Keratinocyte (primary cell): Measurements from ENCODE around the gene PIP5K1A. TPM values are rescaled to one million over a fixed set of nuclear protein-coding genes. Genes with fewer than 3 reads are reported as not detected.

Experiments
- DNase-seq: peaks from one replicate; pipeline ENCODE4 v3.0.0-alpha.2; 2011; ENCODE audit warnings: low read depth, missing footprints, low spot score
- FAIRE-seq: peaks from 2 replicates; lab custom pipeline; 2011; peaks lifted over from hg19 to GRCh38; lab: Jason Lieb, UNC
- H2AFZ ChIP-seq: 2 replicates; pipeline ENCODE4 v1.6.0; 2012; ENCODE audit warnings: low read length, control low read depth, inconsistent platforms; ENCODE audit not compliant: control insufficient read depth
- H3K27ac ChIP-seq: 2 replicates; pipeline ENCODE4 v1.5.1; 2011; ENCODE audit warnings: low read length; ENCODE audit not compliant: control insufficient read depth, insufficient read depth
- H3K27me3 ChIP-seq: 3 replicates; pipeline ENCODE4 v1.6.0; 2011; ENCODE audit warnings: low read length; ENCODE audit not compliant: control insufficient read depth, insufficient read depth; ENCODE audit errors: extremely low read depth
- H3K36me3 ChIP-seq, 2 experiments: 2 replicates in 1 of 2; 3 replicates in 1 of 2; pipeline ENCODE4 v1.5.1; 2011; ENCODE audit warnings: low read length in 2 of 2, mild to moderate bottlenecking in 1 of 2; ENCODE audit not compliant: control insufficient read depth in 2 of 2, insufficient read depth in 2 of 2; ENCODE audit errors: extremely low read depth in 1 of 2
- H3K4me1 ChIP-seq: 3 replicates; pipeline ENCODE4 v1.5.1; 2011; ENCODE audit warnings: low read length; ENCODE audit not compliant: control insufficient read depth, insufficient read depth; ENCODE audit errors: extremely low read depth
- H3K4me2 ChIP-seq: 3 replicates; pipeline ENCODE4 v1.6.0; 2011; ENCODE audit warnings: low read depth, low read length; ENCODE audit not compliant: control insufficient read depth, insufficient read depth; ENCODE audit errors: extremely low read depth
- H3K4me3 ChIP-seq, 3 experiments: fragments of 200-600 bp in 1 of 3; sonication (generic) in 1 of 3; 2 replicates in 2 of 3; 3 replicates in 1 of 3; pipeline ENCODE4 v1.5.1; 2011 to 2016; ENCODE audit warnings: low read length in 3 of 3, mild to moderate bottlenecking in 3 of 3, control low read depth in 2 of 3, inconsistent platforms in 1 of 3, low read depth in 1 of 3, mixed read lengths in 1 of 3, mixed run types in 1 of 3, moderate library complexity in 1 of 3; ENCODE audit not compliant: control insufficient read depth in 2 of 3, insufficient read depth in 2 of 3; ENCODE audit errors: extremely low read depth in 1 of 3
- H3K79me2 ChIP-seq: 2 replicates; pipeline ENCODE4 v1.6.0; 2012; ENCODE audit warnings: low read length; ENCODE audit not compliant: control insufficient read depth, insufficient read depth
- H3K9ac ChIP-seq: 3 replicates; pipeline ENCODE4 v1.6.0; 2011; ENCODE audit warnings: low read length; ENCODE audit not compliant: control insufficient read depth, insufficient read depth; ENCODE audit errors: extremely low read depth
- H3K9me1 ChIP-seq: 3 replicates; pipeline ENCODE4 v1.6.0; 2011; ENCODE audit warnings: low read length; ENCODE audit not compliant: control insufficient read depth, insufficient read depth; ENCODE audit errors: extremely low read depth
- H3K9me3 ChIP-seq: 2 replicates; pipeline ENCODE4 v1.5.1; 2012; ENCODE audit warnings: low read depth, low read length; ENCODE audit not compliant: control insufficient read depth
- H4K20me1 ChIP-seq: 3 replicates; pipeline ENCODE4 v1.6.0; 2011; ENCODE audit warnings: low read length; ENCODE audit not compliant: control insufficient read depth, insufficient read depth; ENCODE audit errors: extremely low read depth
- EZH2 ChIP-seq: IDR thresholded peaks from one replicate; pipeline ENCODE4 v1.6.1; 2012; ENCODE audit warnings: inconsistent platforms, mild to moderate bottlenecking, low read length, moderate library complexity
- dilution Hi-C: fragments of 300-500 bp; cut with MboI; formaldehyde crosslinking; loops from one replicate; pipeline ENCODE4 v1.7.0; 2020; ENCODE audit warnings: low sequenced_read_pairs; ENCODE audit not compliant: extremely low pct_ligation_motif_present
- polyA plus RNA-seq, 5 experiments: library from polyadenylated mRNA; depleted of rRNA in 3 of 5; stranded (reverse) in 3 of 5; stranded (forward) in 1 of 5; unstranded in 1 of 5; fragments of >200 nt; gene quantifications; 1 replicate in 1 of 5; 2 replicates in 3 of 5; 3 replicates in 1 of 5; pipeline versions ENCODE4 v1.2.1 to v1.2.3, GENCODE V29; 2011 to 2012; ENCODE audit warnings: missing spikeins in 2 of 5, low read depth in 1 of 5, low replicate concordance in 1 of 5
- TF ChIP-seq, protein P1 (sequence below), 3 experiments: IDR thresholded peaks in 1 of 3; conservative IDR thresholded peaks in 1 of 3; optimal IDR thresholded peaks in 1 of 3; 2 replicates in 2 of 3; 3 replicates in 1 of 3; pipeline versions ENCODE3 to v1.5.1; 2011; ENCODE audit warnings: low read length in 3 of 3, mild to moderate bottlenecking in 3 of 3, moderate library complexity in 2 of 3, control low read depth in 1 of 3, inconsistent platforms in 1 of 3; ENCODE audit not compliant: insufficient read depth in 2 of 3; ENCODE audit errors: extremely low read depth in 1 of 3

The PIP5K1A gene
- polyA plus RNA-seq, 1 donor (not counting 4 experiments of a cell fraction or from before 2014, with no cell fraction given), result 124 TPM

DNA sequence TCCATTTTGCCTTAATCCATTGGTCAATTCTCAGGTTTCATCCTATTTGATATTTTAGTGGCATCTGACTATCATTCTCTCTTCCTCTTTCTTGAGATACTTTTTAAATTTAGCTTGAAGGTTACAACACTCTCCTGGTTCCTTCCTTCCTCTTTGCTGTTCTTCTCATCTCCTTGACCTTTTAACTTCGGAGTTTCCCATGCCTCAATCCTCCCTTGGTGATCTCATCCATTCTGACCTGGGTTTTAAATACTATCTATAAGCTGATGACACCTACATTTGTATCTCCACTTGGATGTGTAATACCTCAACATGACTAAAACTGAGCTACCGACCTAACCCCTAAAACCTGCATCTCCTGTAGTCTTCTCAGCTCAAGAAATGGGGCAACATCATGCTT, 78.9 kb downstream of the PIP5K1A start:
- Histone ChIP-seq H3K9me1 (no peaks in the 10 kb centered on the region), H3K79me2 (no peaks in the 10 kb centered on the region), H3K36me3 (no peaks in the 10 kb centered on the region), H2AFZ (no peak overlapping the region), H3K9me3 (no peaks in the 10 kb centered on the region), H4K20me1 (no peaks in the 10 kb centered on the region), H3K4me3 (no peak overlapping the region), H3K27ac (no peak overlapping the region), H3K9ac (no peak overlapping the region), H3K27me3 (no peaks in the 10 kb centered on the region), H3K4me2 (no peak overlapping the region), H3K4me1 (no peaks in the 10 kb centered on the region)
- DNase-seq (no peak), FAIRE-seq (no peak)
- dilution Hi-C loops, result no loop called here
- no peak for TF ChIP-seq EZH2
- TF ChIP-seq, protein P1, sequence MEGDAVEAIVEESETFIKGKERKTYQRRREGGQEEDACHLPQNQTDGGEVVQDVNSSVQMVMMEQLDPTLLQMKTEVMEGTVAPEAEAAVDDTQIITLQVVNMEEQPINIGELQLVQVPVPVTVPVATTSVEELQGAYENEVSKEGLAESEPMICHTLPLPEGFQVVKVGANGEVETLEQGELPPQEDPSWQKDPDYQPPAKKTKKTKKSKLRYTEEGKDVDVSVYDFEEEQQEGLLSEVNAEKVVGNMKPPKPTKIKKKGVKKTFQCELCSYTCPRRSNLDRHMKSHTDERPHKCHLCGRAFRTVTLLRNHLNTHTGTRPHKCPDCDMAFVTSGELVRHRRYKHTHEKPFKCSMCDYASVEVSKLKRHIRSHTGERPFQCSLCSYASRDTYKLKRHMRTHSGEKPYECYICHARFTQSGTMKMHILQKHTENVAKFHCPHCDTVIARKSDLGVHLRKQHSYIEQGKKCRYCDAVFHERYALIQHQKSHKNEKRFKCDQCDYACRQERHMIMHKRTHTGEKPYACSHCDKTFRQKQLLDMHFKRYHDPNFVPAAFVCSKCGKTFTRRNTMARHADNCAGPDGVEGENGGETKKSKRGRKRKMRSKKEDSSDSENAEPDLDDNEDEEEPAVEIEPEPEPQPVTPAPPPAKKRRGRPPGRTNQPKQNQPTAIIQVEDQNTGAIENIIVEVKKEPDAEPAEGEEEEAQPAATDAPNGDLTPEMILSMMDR (optimal IDR thresholded peaks at IDR 0.05 in 1 of 3, IDR thresholded peaks at IDR 0.05 in 1 of 3, conservative IDR thresholded peaks at IDR 0.05 in 1 of 3; ENCODE audit: extremely low read depth in 1 of 3, insufficient read depth in 2 of 3, low read length in 3 of 3), result no peak

DNA sequence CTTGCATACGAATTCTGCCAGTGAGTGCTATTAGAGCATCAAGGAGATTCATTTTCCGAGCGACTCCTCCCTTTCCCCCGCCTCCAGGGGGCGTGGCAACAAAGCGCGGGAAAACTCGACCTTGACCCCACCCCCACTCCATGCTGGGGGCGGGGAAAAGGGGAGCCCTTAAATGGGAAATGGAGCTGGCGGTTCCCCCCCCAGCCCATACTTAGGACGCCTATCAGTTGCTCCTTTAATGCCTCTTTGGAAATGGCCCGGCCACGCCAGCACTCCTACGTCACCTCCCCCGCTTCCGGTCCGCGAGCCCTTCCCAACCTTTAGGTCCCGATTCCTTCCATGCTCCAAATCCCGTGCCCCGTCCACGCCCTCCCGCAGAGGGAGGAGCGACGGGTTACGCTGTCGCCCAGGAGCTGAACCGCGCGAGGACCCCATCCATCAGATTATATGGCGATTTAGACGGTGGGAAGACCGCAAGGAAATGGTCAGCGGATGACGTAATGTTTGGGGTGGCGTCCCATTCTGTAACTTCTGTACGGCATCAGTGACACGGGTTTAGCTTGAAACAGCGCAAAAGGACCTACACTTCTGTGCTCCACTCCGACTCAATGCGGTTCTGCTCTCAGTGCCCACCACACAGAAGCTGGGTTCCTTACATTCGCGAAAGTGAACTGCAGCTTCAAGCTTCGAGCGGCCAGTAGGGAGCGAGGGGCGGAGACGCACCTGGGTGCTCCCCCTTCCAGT, 83.0 kb downstream of the PIP5K1A start:
- Histone ChIP-seq H3K27ac (peak overlapping the region; percentile 100), H2AFZ (peak overlapping the region; percentile 100), H3K27me3 (no peaks in the 10 kb centered on the region), H3K79me2 (peaks cover 26% of the 10 kb centered on the region), H3K4me2 (peak overlapping the region; percentile 94), H3K4me3 (peak overlapping the region; percentile 63 to 100 (median 97)), H3K9me1 (no peaks in the 10 kb centered on the region), H3K36me3 (peaks cover 4 to 5% of the 10 kb centered on the region in 2 experiments), H4K20me1 (no peaks in the 10 kb centered on the region), H3K9me3 (no peaks in the 10 kb centered on the region), H3K9ac (peak overlapping the region; percentile 99), H3K4me1 (peaks cover 10% of the 10 kb centered on the region)
- no peak for FAIRE-seq
- TF ChIP-seq, protein P1 (optimal IDR thresholded peaks at IDR 0.05 in 1 of 3, IDR thresholded peaks at IDR 0.05 in 1 of 3, conservative IDR thresholded peaks at IDR 0.05 in 1 of 3; ENCODE audit: extremely low read depth in 1 of 3, insufficient read depth in 2 of 3, low read length in 3 of 3), result peak in 2 of 3 experiments; percentile 10 to 12
- TF ChIP-seq EZH2, result no peak
- dilution Hi-C loops, result no loop called here
- peak; percentile 87 for DNase-seq
